Measurements from ENCODE around the gene ARHGEF2.
A peak's percentile ranks its signal among the peaks of the same experiment; 100 is the strongest.
"Not testable (repeated sequence)": the region's sequence is repeated elsewhere in the genome, so short reads cannot be mapped to it uniquely, and the experiment has no call there.

Gene ARHGEF2

GRCh38 chr1:155996166-155996565 is 17.8 kb upstream of the ARHGEF2 start:
- DNase-seq (ENCODE audit: extremely low spot score, insufficient read length, low read depth) (no peak), FAIRE-seq (no peak)

- FAIRE-seq (no peak), DNase-seq (ENCODE audit: extremely low spot score, insufficient read length, low read depth) (no peak)
Observed at GRCh38 chr1:155993595-155993994, 15.2 kb upstream of the ARHGEF2 start.

GRCh38 chr1:155990005-155990739 is 11.8 kb upstream of the ARHGEF2 start:
- peak; percentile 62 for FAIRE-seq
- no peak for DNase-seq (ENCODE audit: extremely low spot score, insufficient read length, low read depth)

DNA sequence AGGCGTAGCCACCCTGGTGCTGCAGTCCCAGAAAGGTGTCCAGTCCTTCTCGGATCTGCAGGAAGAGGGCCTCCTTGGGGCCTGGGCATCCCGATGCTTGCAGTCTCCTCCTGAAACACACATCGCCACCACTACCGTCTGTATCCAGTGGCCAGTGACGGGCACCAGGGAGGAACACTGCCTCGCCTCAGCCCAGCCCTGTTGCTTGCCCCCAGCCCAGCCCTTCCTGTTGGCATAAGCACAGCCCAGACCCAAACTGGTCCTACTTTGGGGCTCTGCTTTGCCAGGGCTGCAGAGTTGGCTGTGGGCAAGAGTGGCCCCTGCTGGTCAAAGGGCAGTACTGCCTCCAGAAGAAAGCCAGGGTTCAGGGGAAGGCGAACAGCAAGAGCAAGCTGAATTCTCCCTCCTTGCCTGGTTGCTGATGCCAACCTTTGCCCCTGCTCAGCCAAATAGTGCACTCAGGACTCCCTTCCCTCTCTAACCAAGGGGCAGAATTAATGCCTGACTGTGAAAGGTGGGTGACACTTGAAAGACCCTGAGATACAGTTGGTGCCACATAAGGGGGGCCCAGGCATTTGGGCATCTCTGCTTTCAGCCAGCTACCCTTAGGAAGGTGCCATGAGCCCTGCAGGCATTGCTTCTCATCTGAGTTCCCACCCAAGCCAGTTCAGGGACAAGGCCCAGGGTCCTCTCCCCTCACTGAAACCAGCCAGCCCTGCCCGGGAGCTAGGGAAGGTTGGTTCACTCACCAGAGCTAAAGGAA is 11.1 kb upstream of the ARHGEF2 start:
- FAIRE-seq (peak; percentile 92), DNase-seq (ENCODE audit: extremely low spot score, insufficient read length, low read depth) (peak; percentile 76)

DNA sequence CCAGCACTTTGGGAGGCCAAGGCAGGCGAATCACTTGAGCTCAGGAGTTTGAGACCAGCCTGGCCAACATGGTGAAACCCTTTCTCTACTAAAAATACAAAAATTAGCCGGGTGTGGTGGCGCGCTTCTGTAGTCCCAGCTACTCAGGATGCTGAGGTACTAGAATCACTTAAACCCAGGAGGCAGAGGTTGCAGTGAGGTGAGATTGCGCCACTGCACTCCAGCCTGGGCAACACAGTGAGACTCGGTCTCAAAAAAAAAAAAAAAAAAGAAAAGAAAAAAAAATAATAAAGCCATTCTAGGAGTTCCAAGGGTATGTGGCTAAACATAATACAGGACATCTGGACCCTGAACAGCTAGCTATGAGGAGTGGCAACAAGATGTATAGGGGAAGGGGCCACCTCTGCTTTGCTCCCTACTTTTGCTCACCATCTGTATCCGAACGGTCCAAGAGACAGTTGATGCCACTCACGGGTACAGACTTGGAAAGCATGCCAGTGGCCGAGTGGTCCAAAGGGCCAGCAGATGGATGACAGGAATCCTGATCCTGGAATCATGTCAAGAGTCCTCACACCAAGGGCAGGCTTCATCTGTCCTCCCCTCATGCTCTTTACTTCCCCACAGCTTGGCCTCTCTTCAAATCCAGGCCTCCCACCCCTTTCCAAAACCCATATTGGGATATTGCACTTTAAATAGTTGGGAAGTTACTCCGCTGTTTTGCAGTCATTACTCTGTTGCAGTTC is 6.7 kb upstream of the ARHGEF2 start:
- not testable (repeated sequence) for FAIRE-seq; DNase-seq (ENCODE audit: extremely low spot score, insufficient read length, low read depth)

- FAIRE-seq (no peak), DNase-seq (ENCODE audit: extremely low spot score, insufficient read length, low read depth) (no peak)
Observed at GRCh38 chr1:155984341-155984740, 6.0 kb upstream of the ARHGEF2 start.

- no peak for FAIRE-seq
- no peak for DNase-seq (ENCODE audit: extremely low spot score, insufficient read length, low read depth)
Observed at GRCh38 chr1:155983191-155984024, 5.1 kb upstream of the ARHGEF2 start.

- DNase-seq (ENCODE audit: extremely low spot score, insufficient read length, low read depth), result no peak
- no peak for FAIRE-seq
Observed at GRCh38 chr1:155982106-155982505, 3.8 kb upstream of the ARHGEF2 start.

GRCh38 chr1:155981266-155982088 is 3.1 kb upstream of the ARHGEF2 start:
- DNase-seq (ENCODE audit: extremely low spot score, insufficient read length, low read depth) (no peak), FAIRE-seq (peak; percentile 88)

- FAIRE-seq, result peak; percentile 67
- DNase-seq (ENCODE audit: extremely low spot score, insufficient read length, low read depth), result no peak
Observed at GRCh38 chr1:155979597-155980343, 1.4 kb upstream of the ARHGEF2 start.

DNA sequence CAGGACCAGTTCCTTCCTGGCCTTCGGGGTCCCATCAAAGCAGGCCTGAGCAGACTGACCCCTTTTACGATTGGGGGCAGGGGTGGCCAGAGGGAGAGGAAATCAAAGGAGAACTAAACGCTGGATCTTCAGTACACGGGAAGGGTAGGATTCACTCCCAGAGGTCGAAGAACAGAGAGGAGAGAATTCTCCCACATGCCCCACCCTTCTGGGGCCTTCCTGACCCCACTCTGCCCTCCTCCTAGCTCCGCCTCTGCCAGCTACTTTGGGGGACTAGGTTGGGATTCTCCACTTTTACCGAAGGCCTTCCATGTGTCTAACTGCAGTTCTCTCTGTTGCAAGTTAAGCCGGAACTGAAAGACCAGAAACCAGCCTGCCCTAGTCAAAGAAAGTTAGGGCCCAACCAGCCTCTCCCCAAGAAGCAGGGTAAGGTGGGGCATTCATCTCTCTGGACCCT is 654 bp upstream of the ARHGEF2 start:
- DNase-seq (ENCODE audit: extremely low spot score, insufficient read length, low read depth), result no peak
- peak; percentile 67 for FAIRE-seq

- DNase-seq (ENCODE audit: extremely low spot score, insufficient read length, low read depth), result no peak
Observed at GRCh38 chr1:155977690-155978324, 540 bp downstream of the ARHGEF2 start.

GRCh38 chr1:155976913-155977689 is 1.2 kb downstream of the ARHGEF2 start:
- DNase-seq (ENCODE audit: extremely low spot score, insufficient read length, low read depth), result no peak
- no peak for FAIRE-seq

More at GRCh38 chr1:155977690-155978324, 540 bp downstream of the ARHGEF2 start:
- no peak for FAIRE-seq

- no peak for DNase-seq (ENCODE audit: extremely low spot score, insufficient read length, low read depth)
Observed at GRCh38 chr1:155976062-155976912, 2.1 kb downstream of the ARHGEF2 start.

GRCh38 chr1:155975375-155976061 is 2.8 kb downstream of the ARHGEF2 start:
- FAIRE-seq, result no peak
- no peak for DNase-seq (ENCODE audit: extremely low spot score, insufficient read length, low read depth)

More at GRCh38 chr1:155976062-155976912, 2.1 kb downstream of the ARHGEF2 start:
- FAIRE-seq, result peak; percentile 63

Measured in GM18507 (cell line).